ENCODE data around the gene ALG14. TPM values are rescaled to one million over a fixed set of nuclear protein-coding genes. Genes with fewer than 3 reads are reported as not detected.
A peak's percentile ranks its signal among the peaks of the same experiment; 100 is the strongest.

Gene ALG14
- total and polyA plus RNA-seq, 12 donors, result 1.1 to 4.6 (median 3.3) TPM

- intact Hi-C loops (cut with DNase I), result loop anchor here in 8 of 10 donors (5.0 to 10.0 kb wide), 7 partner anchors 113 to 555 kb away; partner anchors contain the start of gene CNN3 (in 3 of the 8)
- peak overlapping the region in 1 of 10 donors; percentile 9 for H3K27ac ChIP-seq
- no peaks in the 10 kb centered on the region for H3K27me3 ChIP-seq
- no peak for ATAC-seq
- 95 to 97% methylated on average over 2 of the region's 2 CpGs for WGBS, 2 donors
- no peak overlapping the region for H3K4me3 ChIP-seq
- H3K4me1 ChIP-seq, result peaks cover 0 to 25% (median 17%) of the 10 kb centered on the region in 9 donors
- no peak for TF ChIP-seq CTCF (IDR thresholded peaks at IDR 0.05)
- no peak for DNase-seq
- no peaks in the 10 kb centered on the region for H3K36me3 ChIP-seq
- H3K9me3 ChIP-seq, result no peaks in the 10 kb centered on the region
These were observed 32.7 kb downstream of the ALG14 start for GRCh38 chr1:95040032-95040525.

GRCh38 chr1:95039360-95040031, 33.3 kb downstream of the ALG14 start:
- Histone ChIP-seq H3K36me3 (no peaks in the 10 kb centered on the region), H3K27me3 (no peaks in the 10 kb centered on the region), H3K4me1 (peaks cover 0 to 25% (median 17%) of the 10 kb centered on the region in 9 donors), H3K4me3 (no peak overlapping the region), H3K9me3 (no peaks in the 10 kb centered on the region), H3K27ac (no peak overlapping the region)
- intact Hi-C loops (cut with DNase I), result loop anchor here in 9 of 10 donors (5.0 to 10.0 kb wide), 7 partner anchors 112 to 555 kb away; partner anchors contain the start of gene CNN3 (in 4 of the 9)
- no peak for DNase-seq
- no peak for TF ChIP-seq CTCF (IDR thresholded peaks at IDR 0.05)
- ATAC-seq, result no peak
- 81 to 86% methylated on average over 12 of the region's 12 CpGs for WGBS, 2 donors

GRCh38 chr1:95035536-95035935, 37.2 kb downstream of the ALG14 start:
- H3K9me3 ChIP-seq, result no peaks in the 10 kb centered on the region
- TF ChIP-seq CTCF (IDR thresholded peaks at IDR 0.05), result no peak
- no peak for ATAC-seq
- no peaks in the 10 kb centered on the region for H3K27me3 ChIP-seq
- intact Hi-C loops (cut with DNase I), result loop anchor here in 1 of 10 donors (10.0 kb wide), 1 partner anchor 111 kb away; the partner anchor contains the start of gene CNN3
- no peak overlapping the region for H3K27ac ChIP-seq
- WGBS, 2 donors, result 94 to 97% methylated on average over 1 of the region's 1 CpG
- no peak for DNase-seq
- H3K4me3 ChIP-seq, result no peak overlapping the region
- H3K36me3 ChIP-seq, result no peaks in the 10 kb centered on the region
- H3K4me1 ChIP-seq, result no peaks in the 10 kb centered on the region

- DNase-seq, result no peak
- no peak overlapping the region for H3K27ac ChIP-seq
- intact Hi-C loops (cut with DNase I), result loop anchor here in 1 of 10 donors (10.0 kb wide), 1 partner anchor 110 kb away; the partner anchor contains the start of gene CNN3
- H3K36me3 ChIP-seq, result no peaks in the 10 kb centered on the region
- no peak overlapping the region for H3K4me3 ChIP-seq
- ATAC-seq, result no peak
- WGBS, 2 donors, result 94 to 96% methylated on average over 1 of the region's 1 CpG
- H3K27me3 ChIP-seq, result no peaks in the 10 kb centered on the region
- no peaks in the 10 kb centered on the region for H3K4me1 ChIP-seq
- no peak for TF ChIP-seq CTCF (IDR thresholded peaks at IDR 0.05)
- H3K9me3 ChIP-seq, result peaks cover 0 to 4% (median 0%) of the 10 kb centered on the region in 11 donors
These were observed 38.2 kb downstream of the ALG14 start for GRCh38 chr1:95034506-95034905.

Data from heart right ventricle (tissue), 16 donors.